ENCODE data around the gene CSNK1G1.
"Not testable (repeated sequence)": the region's sequence is repeated elsewhere in the genome, so short reads cannot be mapped to it uniquely, and the experiment has no call there.

The CSNK1G1 gene

DNA sequence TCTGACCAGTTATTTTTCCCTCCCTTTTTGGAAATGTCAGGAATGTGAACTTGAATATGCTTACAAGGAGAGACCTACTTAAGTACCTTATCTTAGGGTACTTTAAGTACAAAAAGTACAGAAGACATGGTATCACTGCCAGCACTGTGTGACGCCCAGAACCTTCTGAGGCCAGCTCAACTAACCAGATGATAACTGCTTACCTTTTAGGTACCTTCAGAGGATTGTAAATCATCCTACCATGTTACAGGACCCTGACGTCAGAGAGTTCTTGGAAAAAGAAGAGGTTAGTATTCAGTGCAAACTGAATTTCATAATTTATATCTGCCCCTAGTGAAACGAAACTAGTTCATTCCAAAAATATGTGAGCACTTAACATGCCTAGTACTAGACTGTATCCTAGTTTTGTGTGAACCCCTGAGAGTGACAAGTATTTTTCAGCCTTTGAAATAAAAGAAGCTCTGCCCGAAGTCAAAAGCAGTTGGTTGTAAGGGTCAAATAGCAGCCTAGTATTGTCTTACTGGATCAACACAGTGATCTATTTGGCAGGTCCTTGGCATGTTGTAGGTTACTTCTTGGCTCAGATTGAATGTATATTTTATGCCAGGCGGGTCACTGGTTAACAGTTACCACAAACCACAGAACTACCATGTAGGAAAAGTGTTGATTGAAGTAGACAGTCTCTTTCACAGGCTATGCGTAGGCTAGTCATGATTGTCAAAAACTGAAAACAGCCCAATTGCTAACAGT is 228.3 kb downstream of the CSNK1G1 start:
- no peak for DNase-seq

DNA sequence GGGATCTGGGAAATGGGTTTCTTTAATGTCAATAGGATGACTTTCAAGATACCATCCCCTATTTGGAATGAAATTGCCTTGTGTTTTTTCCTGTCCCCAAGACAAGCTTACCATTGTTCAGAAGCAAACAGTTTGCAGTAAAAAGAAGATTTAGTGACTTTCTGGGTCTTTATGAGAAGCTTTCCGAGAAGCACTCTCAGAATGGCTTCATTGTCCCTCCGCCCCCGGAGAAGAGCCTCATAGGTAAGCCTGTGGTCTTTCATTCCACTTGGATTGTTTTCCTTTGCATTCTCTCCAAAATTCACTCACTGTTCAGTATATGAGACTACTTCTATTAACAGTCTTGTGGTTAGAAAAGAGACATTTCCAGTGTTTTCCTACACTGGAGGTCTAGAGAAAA is 230.0 kb downstream of the CSNK1G1 start:
- DNase-seq: no peak

DNA sequence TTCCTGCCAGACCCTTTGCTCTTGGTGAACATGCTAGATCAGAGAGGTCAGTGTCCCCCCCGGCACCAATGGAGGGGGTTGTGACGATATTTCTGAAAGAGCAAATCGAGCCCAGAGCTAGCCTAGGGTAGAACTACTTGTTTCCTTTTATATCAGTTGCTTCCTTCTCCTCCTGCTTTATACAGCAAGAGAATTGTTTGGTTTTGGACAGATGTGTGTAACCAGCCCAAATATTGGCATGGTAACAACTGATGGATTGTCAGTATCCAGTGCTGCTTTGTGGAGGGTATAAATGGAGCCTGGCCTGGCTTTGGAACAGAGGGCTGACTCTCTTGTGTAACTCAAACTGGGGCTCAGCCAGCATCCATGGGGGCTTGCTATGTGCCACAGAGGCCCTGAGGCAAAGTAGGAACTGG is 233.0 kb downstream of the CSNK1G1 start:
- no peak for DNase-seq

DNA sequence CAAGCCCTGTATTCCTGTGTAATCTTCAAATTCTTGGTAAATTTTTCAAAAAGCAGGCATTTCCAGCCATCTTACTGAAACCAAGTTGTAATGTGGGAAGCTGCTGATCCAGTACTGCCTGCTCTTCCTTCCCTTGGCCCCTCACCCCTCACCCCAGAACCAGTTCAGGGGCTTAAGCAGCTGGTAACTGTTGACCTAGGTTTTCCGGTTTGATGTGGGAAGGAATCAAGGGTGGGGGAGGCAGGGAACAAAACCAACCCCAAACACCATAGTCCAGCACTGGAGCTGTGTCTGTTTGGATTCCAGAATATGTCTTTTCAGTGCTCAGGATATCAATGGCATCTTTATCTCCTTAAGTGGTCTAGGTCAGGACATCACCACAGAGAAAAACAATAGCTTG is 233.5 kb downstream of the CSNK1G1 start:
- DNase-seq: no peak

DNA sequence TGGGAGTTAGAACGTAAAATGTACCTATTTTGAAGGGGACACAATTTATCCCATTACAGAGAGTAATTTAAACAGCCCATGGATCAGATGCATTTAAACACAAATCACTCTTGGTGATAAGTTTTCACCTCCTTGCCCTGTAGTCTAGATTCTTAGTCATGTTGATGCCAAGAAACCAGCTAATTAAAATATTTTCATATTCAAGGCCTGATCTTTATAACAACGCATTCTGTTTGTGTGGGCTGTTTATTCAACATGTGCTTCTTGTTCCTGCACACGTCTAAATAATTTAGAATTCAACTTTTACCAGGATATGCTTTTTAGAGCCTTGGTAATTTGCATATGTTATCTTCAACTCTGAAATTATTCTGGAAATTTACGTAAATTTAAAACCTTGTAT is 234.4 kb downstream of the CSNK1G1 start:
- no peak for DNase-seq

DNA sequence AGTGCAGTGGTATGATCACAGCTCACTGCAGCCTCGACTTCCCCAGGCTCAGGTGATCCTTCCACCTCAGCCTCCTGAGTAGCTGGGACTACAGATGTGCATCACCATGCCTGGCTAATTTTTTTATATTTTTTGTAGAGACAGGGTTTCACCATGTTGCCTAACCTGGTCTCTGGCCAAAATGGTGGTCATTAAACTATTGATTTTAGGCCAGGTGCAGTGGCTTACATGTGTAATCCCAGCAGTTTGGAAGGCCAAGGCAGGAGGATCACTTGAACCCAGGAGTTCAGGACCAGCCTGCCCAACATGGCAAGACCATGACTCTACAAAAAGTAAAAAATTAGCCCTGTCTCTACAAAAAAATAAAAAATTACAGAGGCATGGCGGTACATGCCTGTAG is 235.7 kb downstream of the CSNK1G1 start:
- DNase-seq: not testable (repeated sequence)

DNA sequence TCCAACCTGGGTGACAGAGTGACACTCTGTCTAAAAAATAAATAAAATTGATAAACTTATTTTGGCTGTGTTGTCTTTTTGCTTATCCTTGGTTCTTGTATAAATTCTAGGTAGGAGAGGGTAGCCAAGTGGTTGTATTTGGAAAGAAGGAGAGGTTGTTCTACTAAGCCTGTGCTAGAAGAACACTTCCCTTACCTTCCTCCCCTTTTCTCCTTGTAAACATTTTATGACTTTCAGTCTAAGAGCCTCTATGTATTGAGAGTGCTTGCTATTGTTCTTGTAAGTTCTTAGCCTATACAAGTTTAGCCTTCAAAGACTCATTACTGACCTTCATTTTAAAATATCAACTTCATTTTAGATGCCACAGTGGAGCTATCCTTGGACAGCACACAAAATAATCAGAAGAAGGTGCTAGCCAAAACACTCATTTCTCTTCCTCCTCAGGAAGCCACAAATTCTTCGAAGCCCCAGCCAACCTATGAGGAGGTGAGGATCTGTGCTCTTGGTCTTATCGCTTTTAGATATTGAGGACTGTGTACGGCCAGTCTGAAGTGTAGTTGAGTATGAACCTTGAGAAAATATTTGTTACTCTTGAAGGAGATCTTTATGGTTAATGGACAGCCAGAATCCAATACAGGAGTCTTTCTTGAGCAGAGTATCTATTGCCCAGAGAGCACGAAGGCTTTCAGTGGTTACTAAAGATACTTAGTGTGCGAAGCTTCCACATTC is 238.1 kb downstream of the CSNK1G1 start:
- no peak for DNase-seq
